ENCODE measurements around the gene ADCY2. TPM values are rescaled to one million over a fixed set of nuclear protein-coding genes. Genes with fewer than 3 reads are reported as not detected.

Gene ADCY2
- total RNA-seq, 1 experiment from 2014 or later: 31.3 TPM

GRCh38 chr5:7803937-7804336, 408.0 kb downstream of the ADCY2 start:
- Histone ChIP-seq H2AFZ (ENCODE audit: low read length) (no peak overlapping the region), H3K79me2 (ENCODE audit: insufficient read depth, low read length) (no peaks in the 10 kb centered on the region), H3K27me3 (ENCODE audit: insufficient read depth, low read length) (no peaks in the 10 kb centered on the region), H3K9me3 (ENCODE audit: control insufficient read depth, low read depth, low read length) (no peaks in the 10 kb centered on the region), H2BK20ac (ENCODE audit: low read depth, low read length, poor library complexity, severe bottlenecking) (no peak overlapping the region), H3K79me1 (ENCODE audit: insufficient read depth, low read depth, low read length, poor library complexity, severe bottlenecking) (no peaks in the 10 kb centered on the region), H3K4me2 (ENCODE audit: insufficient read depth, insufficient read length, low read length) (no peak overlapping the region), H3K18ac (ENCODE audit: insufficient read length, low read depth, low read length) (no peak overlapping the region), H3T11ph (ENCODE audit: low read length) (no peak overlapping the region), H3K23me2 (ENCODE audit: insufficient read length, low read depth, low read length, poor library complexity, severe bottlenecking) (no peaks in the 10 kb centered on the region), H2BK12ac (ENCODE audit: insufficient read length, low read depth, low read length) (no peak overlapping the region), H3K27ac (ENCODE audit: insufficient read length, low read depth, low read length) (no peak overlapping the region), H3K14ac (ENCODE audit: insufficient read depth, low read length) (no peak overlapping the region), H3K56ac (ENCODE audit: insufficient read length, low read depth, low read length) (no peak overlapping the region), H2BK120ac (ENCODE audit: low read depth, low read length, poor library complexity, severe bottlenecking) (no peak overlapping the region), H2BK15ac (ENCODE audit: low read depth, low read length) (no peak overlapping the region), H3K4me1 (ENCODE audit: insufficient read depth, low read length) (no peaks in the 10 kb centered on the region), H4K91ac (ENCODE audit: insufficient read length, low read depth, low read length) (no peak overlapping the region), H2AK5ac (ENCODE audit: insufficient read length, low read length) (no peak overlapping the region), H2BK5ac (ENCODE audit: insufficient read length, low read length) (no peak overlapping the region), H4K5ac (ENCODE audit: insufficient read length, low read depth, low read length) (no peak overlapping the region), H4K8ac (replicated peaks; ENCODE audit: insufficient read length, low read depth, low read length) (no peak overlapping the region), H3K9ac (ENCODE audit: extremely low read depth, insufficient read length, low read length) (no peak overlapping the region), H3K23ac (ENCODE audit: insufficient read length, low read depth, low read length) (no peak overlapping the region), H3K4ac (ENCODE audit: low read depth, low read length) (no peak overlapping the region), H4K20me1 (ENCODE audit: control insufficient read depth, insufficient read depth, insufficient read length) (no peaks in the 10 kb centered on the region)
- no peaks in the 10 kb centered on the region for H3K27me3 Mint-ChIP-seq (ENCODE audit: low read depth)
- no peak overlapping the region for H3K4me3 Mint-ChIP-seq
- no peaks in the 10 kb centered on the region for H3K4me1 Mint-ChIP-seq
- TF ChIP-seq, protein P1, sequence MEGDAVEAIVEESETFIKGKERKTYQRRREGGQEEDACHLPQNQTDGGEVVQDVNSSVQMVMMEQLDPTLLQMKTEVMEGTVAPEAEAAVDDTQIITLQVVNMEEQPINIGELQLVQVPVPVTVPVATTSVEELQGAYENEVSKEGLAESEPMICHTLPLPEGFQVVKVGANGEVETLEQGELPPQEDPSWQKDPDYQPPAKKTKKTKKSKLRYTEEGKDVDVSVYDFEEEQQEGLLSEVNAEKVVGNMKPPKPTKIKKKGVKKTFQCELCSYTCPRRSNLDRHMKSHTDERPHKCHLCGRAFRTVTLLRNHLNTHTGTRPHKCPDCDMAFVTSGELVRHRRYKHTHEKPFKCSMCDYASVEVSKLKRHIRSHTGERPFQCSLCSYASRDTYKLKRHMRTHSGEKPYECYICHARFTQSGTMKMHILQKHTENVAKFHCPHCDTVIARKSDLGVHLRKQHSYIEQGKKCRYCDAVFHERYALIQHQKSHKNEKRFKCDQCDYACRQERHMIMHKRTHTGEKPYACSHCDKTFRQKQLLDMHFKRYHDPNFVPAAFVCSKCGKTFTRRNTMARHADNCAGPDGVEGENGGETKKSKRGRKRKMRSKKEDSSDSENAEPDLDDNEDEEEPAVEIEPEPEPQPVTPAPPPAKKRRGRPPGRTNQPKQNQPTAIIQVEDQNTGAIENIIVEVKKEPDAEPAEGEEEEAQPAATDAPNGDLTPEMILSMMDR (conservative IDR thresholded peaks at IDR 0.05): no peak
- H3K36me3 Mint-ChIP-seq (ENCODE audit: insufficient read depth in 1 of 3, low read depth in 3 of 3): peaks cover 11 to 16% (median 13%) of the 10 kb centered on the region in 3 experiments; a peak in 6 of 7 replicates
- H3K9me3 Mint-ChIP-seq: no peaks in the 10 kb centered on the region
- no peak for DNase-seq
- no CpG with 5 or more reads among the region's 2 CpGs for WGBS (ENCODE audit: extremely low coverage, insufficient read length, low lambda C conversion rate)
- no peak overlapping the region for H3K27ac Mint-ChIP-seq

Data from H9 (cell line).